ENCODE data around the gene MIER1. TPM values are rescaled to one million over a fixed set of nuclear protein-coding genes. Genes with fewer than 3 reads are reported as not detected.

MIER1 gene
- total RNA-seq, 6 experiments from 2014 or later = 11.8 to 27.0 (median 19.3) TPM

DNA sequence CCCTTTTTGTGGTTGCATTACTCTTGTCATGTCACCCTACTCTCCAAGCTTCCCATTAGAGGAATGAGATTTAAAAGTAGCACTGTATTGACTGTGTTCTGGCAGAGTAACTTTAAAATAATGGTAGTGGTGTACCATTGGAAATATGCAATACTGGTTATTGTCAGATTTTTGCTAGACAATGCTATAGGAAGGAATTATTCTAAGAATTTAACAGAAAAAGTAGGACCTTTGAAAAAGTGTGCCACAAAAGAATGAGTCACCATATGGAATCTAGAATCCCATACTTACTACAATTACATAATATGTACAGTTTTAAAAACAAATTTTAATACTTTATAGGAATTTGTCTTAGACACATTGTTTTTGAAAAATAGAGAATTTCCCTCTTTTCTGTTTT lies 13.8 kb downstream of the MIER1 start:
- no peaks in the 10 kb centered on the region for H3K27me3 ChIP-seq
- no peaks in the 10 kb centered on the region for H3K9me3 ChIP-seq
- TF ChIP-seq, protein P1, sequence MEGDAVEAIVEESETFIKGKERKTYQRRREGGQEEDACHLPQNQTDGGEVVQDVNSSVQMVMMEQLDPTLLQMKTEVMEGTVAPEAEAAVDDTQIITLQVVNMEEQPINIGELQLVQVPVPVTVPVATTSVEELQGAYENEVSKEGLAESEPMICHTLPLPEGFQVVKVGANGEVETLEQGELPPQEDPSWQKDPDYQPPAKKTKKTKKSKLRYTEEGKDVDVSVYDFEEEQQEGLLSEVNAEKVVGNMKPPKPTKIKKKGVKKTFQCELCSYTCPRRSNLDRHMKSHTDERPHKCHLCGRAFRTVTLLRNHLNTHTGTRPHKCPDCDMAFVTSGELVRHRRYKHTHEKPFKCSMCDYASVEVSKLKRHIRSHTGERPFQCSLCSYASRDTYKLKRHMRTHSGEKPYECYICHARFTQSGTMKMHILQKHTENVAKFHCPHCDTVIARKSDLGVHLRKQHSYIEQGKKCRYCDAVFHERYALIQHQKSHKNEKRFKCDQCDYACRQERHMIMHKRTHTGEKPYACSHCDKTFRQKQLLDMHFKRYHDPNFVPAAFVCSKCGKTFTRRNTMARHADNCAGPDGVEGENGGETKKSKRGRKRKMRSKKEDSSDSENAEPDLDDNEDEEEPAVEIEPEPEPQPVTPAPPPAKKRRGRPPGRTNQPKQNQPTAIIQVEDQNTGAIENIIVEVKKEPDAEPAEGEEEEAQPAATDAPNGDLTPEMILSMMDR (IDR thresholded peaks at IDR 0.05) = no peak
- TF ChIP-seq POLR2A (IDR thresholded peaks at IDR 0.05) = no peak
- H3K27ac ChIP-seq = no peak overlapping the region
- intact Hi-C loops (cut with DNase I) = no loop called here
- no peaks in the 10 kb centered on the region for H3K36me3 ChIP-seq
- H3K4me1 ChIP-seq = peaks cover 0 to 27% (median 5%) of the 10 kb centered on the region in 4 donors
- ATAC-seq = no peak
- no peak for DNase-seq
- H3K4me3 ChIP-seq = no peak overlapping the region

GRCh38 chr1:66940981-66941380 lies 16.2 kb downstream of the MIER1 start:
- 90% methylated on average over 1 of the region's 1 CpG for WGBS (ENCODE audit: insufficient coverage, low coverage, low lambda C conversion rate, missing lambda C conversion rate)
- Histone ChIP-seq H3K27ac (no peak overlapping the region), H3K36me3 (peaks cover 0 to 7% (median 0%) of the 10 kb centered on the region in 4 donors), H3K9me3 (no peaks in the 10 kb centered on the region), H3K27me3 (no peaks in the 10 kb centered on the region), H3K4me1 (peaks cover 0 to 21% (median 8%) of the 10 kb centered on the region in 4 donors), H3K4me3 (no peak overlapping the region)
- DNase-seq (no peak), ATAC-seq (no peak)
- intact Hi-C loops (cut with DNase I) = no loop called here
- TF ChIP-seq, protein P1 (IDR thresholded peaks at IDR 0.05) = no peak
- TF ChIP-seq POLR2A (IDR thresholded peaks at IDR 0.05) = no peak

- WGBS (ENCODE audit: insufficient coverage, low coverage, low lambda C conversion rate, missing lambda C conversion rate) = 73% methylated on average over 5 of the region's 5 CpGs
- intact Hi-C loops (cut with DNase I) = no loop called here
- Histone ChIP-seq H3K27ac (no peak overlapping the region), H3K4me3 (no peak overlapping the region), H3K4me1 (peaks cover 0 to 9% (median 3%) of the 10 kb centered on the region in 4 donors), H3K27me3 (no peaks in the 10 kb centered on the region), H3K36me3 (peaks cover 0 to 28% (median 3%) of the 10 kb centered on the region in 4 donors), H3K9me3 (no peaks in the 10 kb centered on the region)
- TF ChIP-seq, protein P1 (IDR thresholded peaks at IDR 0.05) = no peak
- no peak for TF ChIP-seq POLR2A (IDR thresholded peaks at IDR 0.05)
- DNase-seq (no peak), ATAC-seq (no peak)
Observed at GRCh38 chr1:66943361-66943969, 18.7 kb downstream of the MIER1 start.

GRCh38 chr1:66944330-66945274 lies 19.8 kb downstream of the MIER1 start:
- no peaks in the 10 kb centered on the region for H3K9me3 ChIP-seq
- H3K4me3 ChIP-seq = no peak overlapping the region
- H3K4me1 ChIP-seq = peaks cover 0 to 9% (median 3%) of the 10 kb centered on the region in 4 donors
- H3K36me3 ChIP-seq = peaks cover 0 to 31% (median 6%) of the 10 kb centered on the region in 4 donors
- H3K27ac ChIP-seq = peak overlapping the region in 2 of 3 donors; percentile 12 to 58
- intact Hi-C loops (cut with DNase I) = no loop called here
- WGBS (ENCODE audit: insufficient coverage, low coverage, low lambda C conversion rate, missing lambda C conversion rate) = 84% methylated on average over 7 of the region's 7 CpGs
- peak in 1 of 3 donors; percentile 66 for DNase-seq
- ATAC-seq = peak; percentile 67 to 92 (median 78)
- no peak for TF ChIP-seq POLR2A (IDR thresholded peaks at IDR 0.05)
- TF ChIP-seq, protein P1 (IDR thresholded peaks at IDR 0.05) = no peak
- no peaks in the 10 kb centered on the region for H3K27me3 ChIP-seq
